Activated naive CD8-positive, alpha-beta T cell treated with anti-CD3 and anti-CD28 coated beads, Interleukin-2, amount 10 ng/mL, durations not matched to agents 7 days and 5 days (primary cell): ENCODE data around the gene S100A13. TPM values are rescaled to one million over a fixed set of nuclear protein-coding genes. Genes with fewer than 3 reads are reported as not detected.
"Not testable (repeated sequence)": the region's sequence is repeated elsewhere in the genome, so short reads cannot be mapped to it uniquely, and the experiment has no call there.

ENCODE experiments used
- ATAC-seq: fragments of 150-1000 bp; cut with Tn5 transposase; one replicate; pipeline ENCODE4 v1.10.0; 2021; ENCODE audit warnings: low read depth, moderate library complexity
- POLR2A ChIA-PET: fragments of 350-600 bp; sonication (Branson Sonifier 250); formaldehyde crosslinking; loops from one replicate; lab custom pipeline; 2021; ENCODE audit warnings: antibody characterized with exemption; lab: Charles Lee
- DNase-seq: peaks from one replicate; pipeline ENCODE4 v3.0.0; 2021
- H3K27ac Mint-ChIP-seq: one replicate; pipeline ENCODE4 v1.8.0; 2022; ENCODE audit warnings: mild to moderate bottlenecking, mixed read lengths
- H3K27me3 Mint-ChIP-seq: one replicate; pipeline ENCODE4 v1.8.0; 2022; ENCODE audit warnings: mild to moderate bottlenecking, moderate library complexity, mixed read lengths
- H3K36me3 Mint-ChIP-seq: one replicate; pipeline ENCODE4 v1.8.0; 2021; ENCODE audit warnings: mild to moderate bottlenecking, mixed read lengths
- H3K4me1 Mint-ChIP-seq: one replicate; pipeline ENCODE4 v1.8.0; 2021; ENCODE audit warnings: mixed read lengths
- H3K4me3 Mint-ChIP-seq: one replicate; pipeline ENCODE4 v1.8.0; 2022; ENCODE audit warnings: mild to moderate bottlenecking, moderate library complexity, mixed read lengths
- H3K9me3 Mint-ChIP-seq: one replicate; pipeline ENCODE4 v1.8.0; 2021; ENCODE audit warnings: mixed read lengths
- total RNA-seq, 2 experiments: library from RNA; stranded (reverse); gene quantifications; one replicate each; pipeline ENCODE4 v1.2.3, GENCODE V29; 2021

Gene S100A13
- total RNA-seq, 2 experiments from 2014 or later, result 4.8 to 5.3 TPM

DNA sequence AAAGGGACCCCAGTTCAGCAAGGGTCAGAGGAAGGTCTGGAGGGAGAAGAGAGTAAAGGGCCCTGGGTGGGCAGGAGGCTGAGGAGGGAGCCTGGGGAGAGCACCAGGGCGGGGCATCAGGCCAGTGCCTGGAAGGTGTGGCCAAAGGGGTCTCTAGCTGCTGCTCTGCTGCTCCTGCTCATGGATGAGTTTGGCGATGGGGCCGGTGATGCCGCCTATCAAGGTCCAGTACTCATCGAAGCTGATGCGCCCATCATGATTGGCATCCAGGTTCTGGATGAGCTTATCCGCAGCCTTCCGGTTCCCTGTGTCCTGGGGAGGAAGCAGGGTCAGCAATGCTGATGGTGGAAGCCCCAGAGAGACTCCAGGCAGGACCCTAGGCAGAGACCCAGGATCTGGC lies 19.9 kb downstream of the S100A13 start:
- Mint-ChIP-seq H3K4me1 (peaks cover 5% of the 10 kb centered on the region), H3K4me3 (no peak overlapping the region), H3K9me3 (no peaks in the 10 kb centered on the region), H3K27me3 (peaks cover 4% of the 10 kb centered on the region), H3K36me3 (no peaks in the 10 kb centered on the region), H3K27ac (no peak overlapping the region)
- no peak for DNase-seq
- no peak for ATAC-seq
- POLR2A ChIA-PET, result interaction anchor here (0.7 kb wide), 1 partner anchor 26 kb away, joined by 3 read pairs; the partner anchor contains the start of gene CHTOP

DNA sequence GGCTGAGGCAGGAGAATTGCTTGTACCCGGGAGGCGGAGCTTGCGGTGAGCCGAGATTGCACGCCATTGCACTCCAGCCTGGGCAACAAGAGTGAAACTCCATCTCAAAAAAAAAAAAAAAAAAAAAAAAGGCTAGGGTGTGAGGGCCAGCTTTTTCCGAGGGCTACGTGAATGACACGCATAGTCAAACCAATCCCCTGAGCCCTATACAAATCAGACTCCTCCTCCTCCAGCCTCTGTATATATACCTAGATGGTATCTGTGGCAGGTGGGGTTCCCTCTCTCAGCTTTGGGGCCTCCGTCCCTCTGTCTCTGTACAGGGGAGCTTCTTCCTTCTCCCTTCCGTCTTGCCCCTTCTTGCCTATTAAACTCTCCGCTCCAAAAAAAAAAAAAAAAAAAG lies 21.1 kb downstream of the S100A13 start:
- Mint-ChIP-seq H3K4me3 (no peak overlapping the region), H3K4me1 (peaks cover 9% of the 10 kb centered on the region), H3K27ac (no peak overlapping the region), H3K9me3 (no peaks in the 10 kb centered on the region), H3K36me3 (no peaks in the 10 kb centered on the region), H3K27me3 (no peaks in the 10 kb centered on the region)
- ATAC-seq (no peak), DNase-seq (no peak)
- POLR2A ChIA-PET, result no interaction called here

DNA sequence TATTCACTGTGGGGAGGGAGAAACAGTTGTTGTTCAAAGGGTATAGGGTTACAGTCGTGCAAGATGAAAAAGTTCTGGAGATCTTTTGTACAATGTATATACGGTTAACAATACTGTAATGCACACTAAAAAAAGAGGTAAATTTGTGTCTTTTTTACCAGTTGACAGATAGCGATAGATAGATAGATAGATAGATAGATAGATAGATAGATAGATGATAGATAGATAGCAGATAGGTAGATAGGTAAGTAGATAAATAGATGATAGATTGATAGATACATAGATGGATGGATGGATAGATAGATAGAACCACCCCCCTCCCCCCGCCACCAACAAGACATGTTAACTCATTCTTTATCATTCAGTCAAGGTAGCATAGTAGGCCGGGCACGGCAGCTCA lies 24.6 kb downstream of the S100A13 start:
- POLR2A ChIA-PET, result interaction anchor here (1.3 kb wide), 1 partner anchor 31 kb away, joined by 4 read pairs; the partner anchor contains the start of gene CHTOP
- H3K36me3 Mint-ChIP-seq, result no peaks in the 10 kb centered on the region
- DNase-seq (no peak), ATAC-seq (no peak)
- H3K27ac Mint-ChIP-seq, result no peak overlapping the region
- peaks cover 18% of the 10 kb centered on the region for H3K4me1 Mint-ChIP-seq
- no peaks in the 10 kb centered on the region for H3K9me3 Mint-ChIP-seq
- no peaks in the 10 kb centered on the region for H3K27me3 Mint-ChIP-seq
- H3K4me3 Mint-ChIP-seq, result no peak overlapping the region

DNA sequence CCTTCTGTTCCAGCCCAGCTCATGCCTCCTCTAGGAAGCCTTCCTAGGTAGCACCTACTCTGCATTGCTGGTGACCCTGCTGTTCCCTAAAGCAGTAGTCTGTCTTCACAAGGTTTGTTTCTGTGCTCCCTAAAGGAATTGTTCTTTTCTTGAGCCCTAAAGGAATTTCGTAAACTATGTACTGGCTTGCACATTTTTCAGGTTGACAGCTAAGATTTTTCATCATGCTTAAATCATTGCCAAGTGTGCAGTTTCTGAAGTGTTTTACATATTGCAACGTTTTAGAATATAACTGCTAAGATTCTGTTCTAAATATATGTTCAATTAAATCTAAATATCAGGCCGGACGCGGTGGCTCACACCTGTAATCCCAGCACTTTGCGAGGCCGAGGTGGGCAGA lies 27.5 kb downstream of the S100A13 start:
- Mint-ChIP-seq H3K27ac (no peak overlapping the region), H3K9me3 (no peaks in the 10 kb centered on the region), H3K27me3 (no peaks in the 10 kb centered on the region), H3K4me1 (peaks cover 20% of the 10 kb centered on the region), H3K4me3 (no peak overlapping the region), H3K36me3 (no peaks in the 10 kb centered on the region)
- no peak for DNase-seq
- POLR2A ChIA-PET, result interaction anchor here (1.5 to 2.6 kb wide), 2 partner anchors 9 to 35 kb away, joined by 5 to 14 read pairs; partner anchors contain the start of gene CHTOP
- ATAC-seq, result no peak

DNA sequence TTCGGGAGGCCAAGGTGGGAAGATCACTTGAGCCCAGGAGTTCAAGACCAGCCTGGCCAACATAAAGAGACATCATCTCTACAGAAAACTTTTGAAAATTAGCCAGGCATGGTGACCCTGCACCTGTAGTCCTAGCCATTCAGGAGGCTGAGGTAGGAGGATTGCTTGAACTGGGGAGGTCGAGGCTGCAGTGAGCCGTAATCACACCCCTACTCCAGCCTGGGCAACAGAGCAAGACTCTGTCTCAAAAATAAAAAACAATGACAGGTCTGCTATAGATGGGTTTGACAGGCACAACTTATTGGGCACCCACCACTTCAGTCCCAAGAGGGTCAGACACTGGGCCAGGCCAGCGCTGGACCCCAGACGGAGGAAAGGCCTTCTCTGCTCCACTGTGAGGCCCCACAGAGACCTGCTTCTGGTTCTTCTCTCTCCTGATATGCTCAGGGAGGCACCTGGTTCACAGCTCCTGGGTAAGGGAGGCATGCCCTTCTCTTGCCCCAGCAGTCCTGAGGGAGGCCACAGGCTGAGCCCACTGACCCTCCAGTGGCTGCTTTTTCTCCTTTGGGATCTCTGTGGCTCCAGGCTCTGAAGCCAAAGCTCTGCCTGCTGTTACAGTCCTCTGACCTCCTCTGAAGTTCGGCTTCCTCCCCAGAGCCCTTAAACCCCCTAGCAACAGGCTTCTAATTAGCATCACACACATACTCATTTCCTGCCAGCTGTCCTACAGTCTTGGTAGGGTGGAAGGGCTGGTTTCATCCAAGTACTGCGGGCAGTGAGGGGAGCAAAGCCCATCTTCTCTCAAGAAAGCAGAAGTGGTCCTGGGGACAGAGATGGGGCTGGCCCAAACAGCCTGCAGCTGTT lies 28.8 kb downstream of the S100A13 start:
- H3K4me3 Mint-ChIP-seq, result peak overlapping the region; percentile 42
- ATAC-seq (peak; percentile 98), DNase-seq (peak; percentile 53)
- no peaks in the 10 kb centered on the region for H3K36me3 Mint-ChIP-seq
- peaks cover 20% of the 10 kb centered on the region for H3K4me1 Mint-ChIP-seq
- H3K27ac Mint-ChIP-seq, result peak overlapping the region; percentile 88
- no peaks in the 10 kb centered on the region for H3K27me3 Mint-ChIP-seq
- no peaks in the 10 kb centered on the region for H3K9me3 Mint-ChIP-seq
- POLR2A ChIA-PET, result interaction anchor here (0.8 to 2.6 kb wide), 4 partner anchors 8 to 36 kb away, joined by 3 to 14 read pairs (median 4); partner anchors contain the start of genes CHTOP and S100A13

DNA sequence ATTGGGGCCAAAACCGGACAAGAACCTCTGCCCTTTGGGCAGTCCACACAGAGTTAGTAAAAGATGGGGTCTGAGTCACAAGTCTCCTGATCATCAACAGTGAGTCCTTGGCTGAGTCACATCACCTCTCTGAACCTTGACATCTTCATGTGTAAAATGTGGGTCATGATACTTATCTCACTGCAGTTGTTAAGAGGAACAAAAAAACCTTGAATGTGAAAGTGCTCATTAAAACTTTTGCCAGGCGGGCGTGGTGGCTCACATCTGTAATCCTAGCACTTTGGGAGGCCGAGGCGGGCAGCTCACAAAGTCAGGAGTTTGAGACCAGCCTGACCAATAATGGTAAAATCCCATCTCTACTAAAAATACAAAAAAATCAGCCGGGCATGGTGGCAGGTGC lies 30.1 kb downstream of the S100A13 start:
- Mint-ChIP-seq H3K27ac (no peak overlapping the region), H3K9me3 (no peaks in the 10 kb centered on the region), H3K4me1 (peaks cover 13% of the 10 kb centered on the region), H3K4me3 (no peak overlapping the region), H3K27me3 (no peaks in the 10 kb centered on the region), H3K36me3 (no peaks in the 10 kb centered on the region)
- no peak for DNase-seq
- ATAC-seq, result no peak
- POLR2A ChIA-PET, result interaction anchor here (2.6 kb wide), 1 partner anchor 37 kb away, joined by 14 read pairs; the partner anchor contains the start of gene CHTOP

DNA sequence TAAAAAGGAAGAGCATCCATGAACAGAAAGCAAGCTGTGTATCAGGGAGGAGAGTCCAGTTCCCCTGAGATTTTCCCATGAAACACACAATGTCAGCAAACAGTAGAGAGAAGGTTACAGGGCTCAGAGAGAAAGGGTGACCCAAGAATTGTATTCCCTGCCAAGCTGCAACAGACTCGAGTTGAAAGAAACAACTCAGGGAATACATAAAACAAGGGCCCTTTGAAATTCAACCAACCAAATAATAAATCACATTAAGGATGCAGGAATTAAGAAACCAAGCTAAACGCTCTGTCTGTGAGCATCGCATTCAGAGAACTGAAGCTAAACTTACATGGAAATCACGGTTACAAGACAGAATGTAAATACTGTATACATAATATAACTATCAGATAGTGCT lies 34.6 kb downstream of the S100A13 start:
- DNase-seq (no peak), ATAC-seq (no peak)
- Mint-ChIP-seq H3K4me3 (no peak overlapping the region), H3K27me3 (peaks cover 9% of the 10 kb centered on the region), H3K27ac (no peak overlapping the region), H3K36me3 (no peaks in the 10 kb centered on the region), H3K9me3 (no peaks in the 10 kb centered on the region), H3K4me1 (peaks cover 1% of the 10 kb centered on the region)
- POLR2A ChIA-PET, result no interaction called here

DNA sequence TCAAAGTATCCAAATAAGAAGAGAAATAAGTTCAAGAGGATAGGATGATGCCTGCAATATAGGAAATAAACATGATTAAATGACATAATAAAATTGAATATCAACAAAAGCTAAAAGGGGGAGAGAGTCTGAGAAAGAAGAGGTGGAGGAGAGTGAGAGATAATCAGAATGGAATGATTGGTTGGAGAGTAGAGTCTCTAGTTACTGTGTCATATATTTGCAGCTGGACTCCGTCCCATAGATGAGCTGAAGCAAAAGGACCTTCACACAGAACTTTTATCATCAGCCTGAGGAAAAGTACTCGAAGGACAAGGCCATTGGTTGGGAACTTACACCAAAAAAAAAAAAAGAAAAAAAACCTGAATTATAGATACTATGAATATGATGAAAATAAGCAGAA lies 38.8 kb downstream of the S100A13 start:
- H3K4me3 Mint-ChIP-seq, result no peak overlapping the region
- peaks cover 23% of the 10 kb centered on the region for H3K27me3 Mint-ChIP-seq
- ATAC-seq (no peak), DNase-seq (no peak)
- H3K9me3 Mint-ChIP-seq, result no peaks in the 10 kb centered on the region
- POLR2A ChIA-PET, result no interaction called here
- no peaks in the 10 kb centered on the region for H3K36me3 Mint-ChIP-seq
- H3K27ac Mint-ChIP-seq, result no peak overlapping the region
- no peaks in the 10 kb centered on the region for H3K4me1 Mint-ChIP-seq

DNA sequence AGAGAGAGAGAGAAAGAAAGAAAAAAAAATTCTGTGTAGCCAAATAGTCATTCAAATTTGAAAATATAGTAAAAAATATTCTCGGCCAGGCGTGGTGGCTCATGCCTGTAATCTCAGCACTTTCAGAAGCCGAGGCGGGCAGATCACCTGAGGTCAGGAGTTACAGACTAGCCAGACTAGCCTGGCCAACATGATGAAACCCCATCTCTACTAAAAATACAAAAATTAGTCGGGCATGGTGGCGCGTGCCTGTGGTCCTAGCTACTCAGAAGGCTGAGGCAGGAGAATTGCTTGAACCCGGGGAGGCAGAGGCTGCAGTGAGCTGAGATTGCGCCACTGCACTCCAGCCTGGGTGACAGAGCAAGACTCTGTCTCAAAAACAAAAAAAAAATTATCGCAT lies 39.3 kb downstream of the S100A13 start:
- H3K4me3 Mint-ChIP-seq, H3K27ac Mint-ChIP-seq, H3K4me1 Mint-ChIP-seq, POLR2A ChIA-PET, H3K9me3 Mint-ChIP-seq, ATAC-seq, H3K36me3 Mint-ChIP-seq, DNase-seq: not testable (repeated sequence)
- H3K27me3 Mint-ChIP-seq, result peaks cover 23% of the 10 kb centered on the region

DNA sequence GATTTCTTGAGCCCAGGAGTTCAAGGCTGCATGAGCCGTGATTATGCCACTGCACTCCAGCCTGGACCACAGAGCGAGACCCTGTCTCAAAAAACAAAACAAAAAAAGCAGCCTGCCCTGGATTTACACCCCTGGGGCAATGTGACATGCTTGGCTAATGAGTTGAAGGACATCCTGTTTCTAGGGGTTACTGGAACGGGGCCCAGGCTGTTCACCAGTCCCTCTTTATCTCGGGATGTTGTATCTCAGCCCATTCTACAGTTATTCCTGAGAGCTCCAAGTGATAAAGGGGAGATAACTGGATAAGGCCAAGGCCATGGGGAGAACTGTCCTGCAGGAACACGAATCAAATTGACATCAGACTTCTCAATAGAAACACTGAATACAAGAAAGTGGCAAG lies 40.0 kb downstream of the S100A13 start:
- Mint-ChIP-seq H3K27me3 (peaks cover 23% of the 10 kb centered on the region), H3K36me3 (no peaks in the 10 kb centered on the region), H3K4me3 (no peak overlapping the region), H3K27ac (no peak overlapping the region), H3K9me3 (no peaks in the 10 kb centered on the region), H3K4me1 (no peaks in the 10 kb centered on the region)
- no peak for ATAC-seq
- POLR2A ChIA-PET, result no interaction called here
- DNase-seq, result no peak

DNA sequence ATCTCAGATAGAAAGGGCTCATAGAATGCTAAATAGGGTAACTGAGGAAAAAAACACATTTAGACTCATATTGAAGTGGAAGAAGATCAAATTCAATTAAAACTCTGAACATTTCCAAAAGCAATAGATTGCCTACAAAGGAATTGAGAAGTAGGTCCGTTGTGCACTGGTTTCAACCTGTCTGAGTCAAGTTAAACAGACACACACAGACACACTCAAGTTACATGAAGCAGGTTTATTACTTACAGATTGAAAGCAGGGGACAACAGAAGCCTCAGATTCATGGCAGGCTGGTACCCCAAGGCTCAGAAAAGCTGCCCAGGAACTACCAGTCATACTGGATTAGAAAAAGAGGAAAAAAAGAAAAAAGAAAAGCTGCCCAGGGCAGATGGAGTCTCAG lies 41.0 kb downstream of the S100A13 start:
- Mint-ChIP-seq H3K4me3 (no peak overlapping the region), H3K36me3 (no peaks in the 10 kb centered on the region), H3K27ac (no peak overlapping the region), H3K4me1 (no peaks in the 10 kb centered on the region), H3K27me3 (peaks cover 23% of the 10 kb centered on the region), H3K9me3 (no peaks in the 10 kb centered on the region)
- ATAC-seq (no peak), DNase-seq (no peak)
- POLR2A ChIA-PET, result no interaction called here

DNA sequence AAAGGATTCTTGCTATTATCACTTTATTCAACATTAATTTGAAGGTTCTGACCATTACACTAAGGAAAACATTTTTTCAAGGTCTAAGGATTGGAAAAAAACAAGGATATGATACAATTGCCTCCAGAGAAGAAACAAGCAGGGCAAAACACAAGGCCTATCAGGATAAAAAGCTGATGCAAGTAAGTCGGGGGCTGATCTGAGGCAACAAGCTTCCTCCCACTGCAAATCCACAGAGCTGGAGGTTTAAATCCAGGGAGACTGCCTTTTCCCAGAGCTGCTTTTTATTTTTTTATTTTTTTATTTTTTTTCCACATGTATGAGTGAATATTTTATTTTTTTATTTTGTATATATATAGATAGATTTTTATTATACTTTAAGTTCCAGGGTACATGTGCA lies 42.3 kb downstream of the S100A13 start:
- H3K4me1 Mint-ChIP-seq, result no peaks in the 10 kb centered on the region
- no peaks in the 10 kb centered on the region for H3K36me3 Mint-ChIP-seq
- DNase-seq, result no peak
- ATAC-seq, result no peak
- peaks cover 23% of the 10 kb centered on the region for H3K27me3 Mint-ChIP-seq
- no peaks in the 10 kb centered on the region for H3K9me3 Mint-ChIP-seq
- POLR2A ChIA-PET, result no interaction called here
- no peak overlapping the region for H3K4me3 Mint-ChIP-seq
- H3K27ac Mint-ChIP-seq, result no peak overlapping the region

DNA sequence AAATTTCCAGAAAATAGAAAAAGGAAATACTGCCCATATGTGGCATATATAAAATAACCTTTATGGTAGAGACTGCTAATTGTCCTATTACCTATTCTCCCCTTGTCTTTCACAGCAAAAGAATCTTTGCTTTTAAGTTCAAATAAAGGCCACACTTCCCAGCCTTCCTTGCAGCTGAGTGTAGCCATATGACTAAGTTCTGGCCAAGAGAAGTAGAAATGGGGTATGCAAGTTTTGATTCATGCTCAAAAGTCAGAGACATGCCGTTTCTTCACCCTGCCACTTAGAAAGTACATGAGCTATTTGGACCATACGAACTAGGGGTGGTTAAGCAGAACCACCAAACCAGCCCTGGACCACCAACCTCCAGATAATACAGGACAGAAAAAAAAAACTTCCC lies 43.3 kb downstream of the S100A13 start:
- Mint-ChIP-seq H3K9me3 (no peaks in the 10 kb centered on the region), H3K27ac (no peak overlapping the region), H3K27me3 (peaks cover 30% of the 10 kb centered on the region), H3K36me3 (no peaks in the 10 kb centered on the region), H3K4me3 (no peak overlapping the region), H3K4me1 (no peaks in the 10 kb centered on the region)
- DNase-seq (no peak), ATAC-seq (no peak)
- POLR2A ChIA-PET, result no interaction called here

DNA sequence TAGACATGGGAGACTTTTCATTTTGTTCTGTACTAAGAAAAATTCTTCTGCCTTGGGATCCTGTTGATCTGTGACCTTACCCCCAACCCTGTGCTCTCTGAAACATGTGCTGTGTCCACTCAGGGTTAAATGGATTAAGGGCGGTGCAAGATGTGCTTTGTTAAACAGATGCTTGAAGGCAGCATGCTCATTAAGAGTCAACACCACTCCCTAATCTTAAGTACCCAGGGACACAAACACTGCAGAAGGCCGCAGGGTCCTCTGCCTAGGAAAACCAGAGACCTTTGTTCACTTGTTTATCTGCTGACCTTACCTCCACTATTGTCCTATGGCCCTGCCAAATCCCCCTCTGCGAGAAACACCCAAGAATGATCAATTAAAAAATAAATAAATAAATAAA lies 43.8 kb downstream of the S100A13 start:
- not testable (repeated sequence) for H3K27ac Mint-ChIP-seq

More for the DNA sequence above, 43.8 kb downstream of the S100A13 start:
- H3K27me3 Mint-ChIP-seq, result peaks cover 32% of the 10 kb centered on the region
- DNase-seq, H3K9me3 Mint-ChIP-seq, H3K36me3 Mint-ChIP-seq, ATAC-seq, H3K4me3 Mint-ChIP-seq, POLR2A ChIA-PET, H3K4me1 Mint-ChIP-seq: not testable (repeated sequence)
